Left lobe of liver (tissue), 2 donors: Measurements from ENCODE around the gene LTBP1. TPM values are rescaled to one million over a fixed set of nuclear protein-coding genes. Genes with fewer than 3 reads are reported as not detected.
A peak's percentile ranks its signal among the peaks of the same experiment; 100 is the strongest.

ENCODE experiments used
- ATAC-seq: fragments of 200-7000 bp; cut with Tn5 transposase; one replicate; pipeline ENCODE4 v1.9.1; 2020; ENCODE audit warnings: mild to moderate bottlenecking, moderate library complexity
- DNase-seq: peaks from one replicate; pipeline ENCODE4 v3.0.0-alpha.2; 2020; ENCODE audit warnings: low spot score
- total RNA-seq: library from RNA; stranded (reverse); gene quantifications from one replicate; pipeline ENCODE4 v1.2.1, GENCODE V29; 2021
- donor health status: DM: no; HTN: no; CAD: no; lungs with moderate emphysema.
- donor health status: DM: no; HTN: yes; CAD: no.

LTBP1 gene
- total RNA-seq, 1 donor from 2014 or later = 5.8 TPM

- no peak for DNase-seq
- ATAC-seq = no peak
These were observed 16.3 kb upstream of the LTBP1 start for GRCh38 chr2:32930436-32930835.

- no peak for DNase-seq
- ATAC-seq = no peak
These were observed 15.2 kb upstream of the LTBP1 start for GRCh38 chr2:32931519-32931918.

- ATAC-seq (no peak), DNase-seq (no peak)
These were observed 14.6 kb upstream of the LTBP1 start for GRCh38 chr2:32931945-32932709.

GRCh38 chr2:32932825-32933755, 13.7 kb upstream of the LTBP1 start:
- DNase-seq = no peak
- no peak for ATAC-seq

- DNase-seq (no peak), ATAC-seq (no peak)
These were observed 13.0 kb upstream of the LTBP1 start for GRCh38 chr2:32933756-32934095.

- ATAC-seq = no peak
These were observed 8.9 kb upstream of the LTBP1 start for GRCh38 chr2:32937602-32938448.

GRCh38 chr2:32938934-32939333, 7.8 kb upstream of the LTBP1 start:
- ATAC-seq (no peak), DNase-seq (no peak)

More at GRCh38 chr2:32937602-32938448, 8.9 kb upstream of the LTBP1 start:
- DNase-seq = no peak

- ATAC-seq (no peak), DNase-seq (no peak)
These were observed 6.3 kb upstream of the LTBP1 start for GRCh38 chr2:32940316-32940997.

- ATAC-seq (no peak), DNase-seq (no peak)
These were observed 4.6 kb upstream of the LTBP1 start for GRCh38 chr2:32941944-32942690.

- DNase-seq (no peak), ATAC-seq (no peak)
These were observed 3.8 kb upstream of the LTBP1 start for GRCh38 chr2:32942793-32943485.

- no peak for ATAC-seq
- no peak for DNase-seq
These were observed 1.5 kb upstream of the LTBP1 start for GRCh38 chr2:32945286-32945685.

GRCh38 chr2:32947076-32947483, 327 bp downstream of the LTBP1 start:
- DNase-seq (no peak), ATAC-seq (peak; percentile 36)

- ATAC-seq = peak; percentile 60
- peak; percentile 49 for DNase-seq
These were observed 861 bp downstream of the LTBP1 start for GRCh38 chr2:32947484-32948143.

GRCh38 chr2:32948266-32948665, 1.5 kb downstream of the LTBP1 start:
- no peak for ATAC-seq
- no peak for DNase-seq

GRCh38 chr2:32949260-32949659, 2.5 kb downstream of the LTBP1 start:
- ATAC-seq (no peak), DNase-seq (no peak)

GRCh38 chr2:32951672-32952071, 4.9 kb downstream of the LTBP1 start:
- DNase-seq = no peak
- ATAC-seq = no peak

GRCh38 chr2:32952761-32953476, 6.2 kb downstream of the LTBP1 start:
- ATAC-seq = no peak

GRCh38 chr2:32954206-32954605, 7.5 kb downstream of the LTBP1 start:
- no peak for DNase-seq
- no peak for ATAC-seq

More at GRCh38 chr2:32952761-32953476, 6.2 kb downstream of the LTBP1 start:
- no peak for DNase-seq
